HG03196 (cell line): ENCODE results near the gene SHISA7.

Experiments used
- ATAC-seq: cut with Tn5 transposase; IDR thresholded peaks from one replicate; pipeline ENCODE4 v1.9.1; 2021; ENCODE audit not compliant: unreplicated experiment

Gene SHISA7

DNA sequence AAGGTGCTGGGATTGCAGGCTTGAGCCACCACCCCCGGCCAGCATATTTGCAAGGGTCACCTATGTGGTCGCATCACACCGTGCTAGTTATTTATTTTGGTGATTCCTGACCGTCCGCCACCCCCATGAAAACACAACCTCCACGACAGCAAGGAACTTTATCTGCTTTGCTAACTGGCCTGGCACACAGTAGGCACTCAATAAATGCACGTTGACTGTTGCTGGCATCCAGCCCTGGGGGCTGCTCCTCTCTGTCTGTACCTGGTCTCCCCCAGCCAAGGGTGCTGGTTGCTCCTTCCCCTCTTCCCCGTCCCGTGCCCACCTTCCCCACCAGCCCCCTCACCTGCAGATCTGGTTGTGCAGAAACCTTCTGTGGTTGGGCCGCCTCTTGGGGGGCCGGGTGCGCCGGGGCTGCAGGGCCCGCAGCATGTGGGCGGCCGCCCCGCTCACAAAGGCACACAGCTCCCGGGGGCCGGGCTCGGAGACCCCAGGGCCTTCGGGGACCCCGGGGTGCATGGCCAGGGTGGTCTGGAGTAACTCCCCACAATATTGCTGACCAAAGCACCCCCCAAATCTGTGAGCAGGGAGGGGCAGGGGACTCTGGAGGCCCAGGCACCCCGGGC lies 21.1 kb upstream of the SHISA7 start:
- ATAC-seq = no peak

DNA sequence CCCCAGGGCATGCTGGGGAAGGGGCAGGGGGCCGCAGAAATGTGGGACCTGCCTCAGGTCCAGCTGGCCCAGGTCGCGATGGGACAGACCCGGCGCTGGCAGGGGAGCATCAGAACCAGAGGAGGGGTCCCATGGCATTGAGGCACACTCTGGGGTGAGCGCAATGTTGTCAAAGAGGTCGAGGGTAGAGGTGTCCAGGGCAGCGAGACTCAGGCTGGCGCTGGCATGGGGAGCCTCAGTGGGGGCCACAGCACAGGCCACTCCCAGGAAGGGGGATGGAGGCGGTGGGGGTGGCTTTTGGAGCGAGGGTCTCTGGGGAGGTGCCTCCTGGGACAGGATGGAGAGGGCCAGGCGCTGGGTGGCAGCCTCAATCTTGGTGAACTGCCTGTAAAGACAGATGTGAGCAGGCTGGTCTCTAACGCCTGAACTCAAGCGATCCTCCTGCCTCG lies 20.5 kb upstream of the SHISA7 start:
- no peak for ATAC-seq

DNA sequence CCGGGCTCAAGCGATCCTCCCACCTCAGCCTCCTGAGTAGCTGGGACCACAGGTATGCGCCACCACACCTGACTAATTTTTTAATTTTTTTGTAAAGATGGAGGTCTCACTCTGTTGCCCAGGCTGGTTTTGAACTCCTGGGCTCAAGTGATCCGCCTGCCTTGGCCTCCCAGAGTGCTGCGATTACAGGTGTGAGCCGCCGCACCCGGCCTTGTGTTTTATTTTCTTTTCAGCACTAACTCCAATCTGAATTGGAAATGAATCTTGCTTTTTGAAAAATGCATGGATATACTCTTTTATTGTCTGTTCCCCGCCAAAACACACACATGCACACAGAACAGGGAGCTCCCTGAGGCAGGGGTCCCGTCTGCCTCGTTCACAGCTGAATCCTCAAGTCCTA lies 19.6 kb upstream of the SHISA7 start:
- ATAC-seq = no peak

DNA sequence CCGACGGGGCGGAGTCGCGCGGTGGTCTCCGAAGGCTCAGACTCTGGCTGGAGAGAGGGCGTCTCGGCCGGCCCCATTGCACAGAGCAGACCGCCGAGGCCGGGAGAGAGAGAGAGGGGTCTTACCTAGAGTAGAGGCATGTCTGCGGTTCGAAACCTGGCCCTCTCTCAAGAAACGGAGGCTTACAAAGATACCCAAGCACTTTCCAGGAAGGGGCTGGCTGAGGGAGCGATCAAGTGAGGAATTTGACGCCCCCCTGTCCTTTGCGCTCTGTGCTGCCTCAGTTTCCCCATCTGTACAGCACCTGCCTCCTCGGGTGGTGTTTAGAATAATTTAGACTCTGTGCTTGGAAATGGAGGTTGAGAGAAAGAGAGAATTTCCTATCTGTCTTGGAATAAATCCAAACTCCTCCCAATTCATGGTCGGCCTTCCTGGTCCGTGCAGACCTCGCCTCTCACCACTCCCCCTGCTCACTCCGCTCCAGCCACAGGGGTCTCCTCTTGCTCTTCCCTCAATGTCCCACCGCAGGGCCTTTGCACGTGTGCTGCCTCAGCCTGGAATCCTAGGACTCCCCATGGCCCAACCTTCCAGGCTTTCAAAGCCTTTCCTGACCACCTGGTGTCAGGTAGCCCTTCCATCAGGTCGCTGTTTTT lies 19.0 kb upstream of the SHISA7 start:
- no peak for ATAC-seq

DNA sequence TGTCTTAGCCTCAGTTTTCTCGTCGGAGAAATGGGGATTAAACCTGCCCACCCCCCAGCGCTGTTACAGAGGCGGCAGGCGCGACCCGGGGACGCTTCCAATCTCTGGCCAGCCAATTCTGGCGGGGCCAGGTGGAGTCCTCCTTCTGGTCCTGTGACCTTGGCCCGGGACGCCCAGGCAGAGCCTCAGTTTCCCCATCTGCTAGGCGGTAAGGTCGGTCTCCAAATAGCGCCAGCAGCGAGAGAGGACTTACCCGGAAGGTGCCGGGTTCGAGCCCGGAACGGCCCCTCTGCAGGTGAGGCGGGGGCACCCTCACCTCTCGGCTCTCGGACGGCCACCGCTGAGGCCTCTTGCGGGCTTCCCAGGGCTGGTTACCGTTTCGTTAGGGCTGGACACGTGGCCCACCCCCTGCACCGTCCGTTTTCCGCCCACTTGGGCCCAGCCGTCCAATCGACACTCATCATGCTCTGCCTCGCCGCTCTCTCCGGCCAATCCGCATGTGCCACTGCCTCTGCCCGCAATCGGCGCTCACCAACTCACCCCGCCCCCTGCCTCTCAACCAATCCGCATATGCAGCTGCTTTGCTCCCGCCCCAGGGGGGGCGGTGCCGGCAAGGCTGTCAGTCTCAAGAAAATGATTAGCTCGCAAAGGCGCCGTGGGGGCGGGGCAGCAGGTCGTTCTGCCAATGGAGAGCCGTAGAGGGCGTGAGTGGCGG lies 18.3 kb upstream of the SHISA7 start, which contains the start of gene ISOC2:
Gene ISOC2, minus strand, starts transcription at position 384 of the 715 bp plus-strand sequence. CDS start 5,156 bp downstream, outside the sequence.
- ATAC-seq = peak; percentile 91

DNA sequence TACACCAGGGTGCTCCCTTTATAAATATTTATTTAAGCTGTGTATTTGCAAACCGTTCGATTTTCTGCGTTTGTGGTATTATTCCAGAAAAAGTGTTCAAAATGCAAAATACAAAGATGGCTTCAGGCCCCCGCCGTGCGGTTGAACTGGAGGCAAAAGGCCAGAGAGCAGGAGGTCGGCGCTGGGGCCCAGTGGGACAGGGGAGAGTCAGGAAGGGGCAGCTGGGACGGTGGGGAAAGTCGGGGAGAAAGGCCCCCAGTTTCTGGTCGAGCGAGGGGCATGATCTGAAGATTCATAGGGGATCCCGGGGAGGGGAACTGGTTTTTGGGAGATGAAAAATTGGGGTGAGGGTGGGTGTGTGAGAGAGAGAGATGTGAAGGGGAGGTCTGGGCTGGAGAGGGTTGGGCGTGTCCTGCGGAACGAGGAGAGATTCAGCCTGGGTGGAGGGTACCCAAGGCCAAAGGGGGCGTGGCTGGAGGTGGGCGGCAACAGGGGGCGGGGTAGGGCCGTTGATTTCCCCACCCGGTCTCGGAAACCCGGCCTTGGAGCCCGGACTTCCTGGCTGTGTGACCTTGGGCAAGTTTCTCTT lies 17.7 kb upstream of the SHISA7 start:
- no peak for ATAC-seq

DNA sequence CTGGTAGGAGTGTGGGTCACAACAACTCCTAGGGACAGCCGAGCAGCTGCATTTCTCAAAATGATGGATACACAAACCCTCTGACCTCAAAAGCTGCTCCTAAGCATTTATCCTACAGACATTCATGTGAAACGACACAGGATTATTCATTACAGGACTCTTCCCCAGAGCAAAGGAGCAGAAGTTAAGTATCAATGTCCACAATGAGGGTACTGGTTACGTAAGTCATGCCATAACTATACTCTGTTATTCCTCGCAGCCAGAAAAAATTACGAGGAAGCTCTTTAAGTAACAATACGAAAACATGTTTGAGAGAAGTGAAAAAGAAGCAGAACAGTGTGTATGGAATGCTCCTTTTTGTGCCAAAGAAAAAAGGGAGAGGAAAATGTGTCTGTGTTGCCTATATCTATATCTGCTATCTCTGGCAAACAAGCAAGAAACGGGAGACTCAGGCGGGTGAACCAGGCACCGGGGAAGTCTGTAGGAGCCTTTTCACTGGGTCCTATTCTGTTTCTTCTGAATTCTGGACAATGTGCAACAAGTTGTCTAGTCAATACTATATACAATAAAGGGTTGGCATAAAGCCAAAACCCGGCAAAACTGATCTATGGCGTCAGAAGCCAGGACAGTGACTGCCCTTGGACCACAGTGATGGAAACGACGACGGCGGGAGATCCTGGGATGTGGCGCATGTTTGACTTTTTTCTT lies 17.0 kb upstream of the SHISA7 start:
- no peak for ATAC-seq

DNA sequence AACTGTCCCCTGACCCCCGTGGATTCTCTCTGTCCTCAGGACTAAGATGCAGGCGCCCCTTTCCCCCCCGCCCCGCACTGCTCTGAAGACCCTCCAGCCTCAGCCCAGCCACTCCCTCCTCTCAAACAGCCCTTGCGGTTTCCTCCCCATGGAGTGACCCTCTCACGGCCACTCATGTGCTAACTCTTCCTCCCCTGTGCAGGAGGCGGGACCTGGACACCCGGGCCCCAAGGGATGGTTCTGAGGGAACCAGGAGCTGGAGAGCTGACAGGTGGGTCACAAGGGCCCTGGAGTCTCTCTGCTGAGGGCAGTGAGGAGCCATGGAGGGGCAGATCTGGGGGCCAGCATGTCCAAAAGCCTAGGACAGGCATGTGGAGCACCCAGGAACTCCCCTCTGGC lies 16.4 kb upstream of the SHISA7 start:
- ATAC-seq = no peak

DNA sequence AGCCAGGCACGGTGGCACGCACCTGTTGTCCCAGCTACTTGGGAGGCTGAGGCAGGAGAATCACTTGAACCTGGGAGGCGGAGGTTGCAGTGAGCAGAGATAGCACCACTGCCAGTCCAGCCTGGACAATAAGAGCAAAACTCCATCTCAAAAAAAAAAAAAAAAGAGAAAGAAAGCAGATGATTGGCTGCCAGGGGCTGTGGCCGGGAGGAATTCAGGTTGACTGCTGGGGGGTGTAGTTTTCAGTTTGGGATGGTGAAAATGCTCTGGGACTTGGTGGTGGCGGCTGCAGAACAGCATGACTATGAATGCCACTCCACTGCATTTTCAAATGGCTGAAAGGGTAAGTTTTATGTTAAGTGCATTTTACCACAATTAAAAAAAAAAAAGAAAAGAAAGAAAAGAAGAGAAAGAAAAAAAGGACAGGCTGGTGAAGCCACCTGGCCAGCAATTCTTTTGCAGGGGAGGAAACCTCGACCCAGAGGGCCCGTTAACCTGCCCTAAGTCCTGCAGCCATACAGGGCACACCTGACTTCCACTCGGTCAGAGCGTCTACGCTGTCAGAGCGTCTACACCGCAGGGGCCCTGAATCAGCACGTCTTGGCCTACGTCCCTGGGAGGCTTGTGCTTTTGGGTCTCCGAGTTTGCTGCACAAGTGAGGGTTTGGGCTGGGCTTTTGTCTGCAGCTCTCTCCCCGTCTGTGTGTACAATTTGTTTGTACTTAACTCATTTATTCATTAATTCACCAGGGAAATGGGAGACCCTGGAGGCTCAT lies 14.8 kb upstream of the SHISA7 start:
- no peak for ATAC-seq

DNA sequence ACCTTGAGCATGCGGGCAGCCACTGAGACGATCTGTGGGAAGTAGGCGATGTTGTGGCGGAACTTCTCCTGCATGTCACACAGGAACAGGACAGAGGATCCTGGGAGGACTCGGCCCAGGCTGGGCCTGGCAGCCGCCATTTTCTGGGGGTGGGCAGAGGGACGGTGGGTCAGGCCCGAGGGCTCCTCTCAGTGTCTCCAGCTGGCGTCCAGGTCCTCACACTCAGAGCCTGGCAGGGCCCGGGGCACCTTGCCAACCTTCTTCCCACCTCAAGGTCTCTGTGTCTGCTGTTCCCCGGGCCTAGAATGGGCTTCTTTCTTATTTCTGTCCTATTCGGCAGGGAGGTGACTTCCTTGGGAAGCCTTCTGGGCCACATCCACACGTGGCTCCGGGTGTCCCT lies 13.2 kb upstream of the SHISA7 start:
- no peak for ATAC-seq

DNA sequence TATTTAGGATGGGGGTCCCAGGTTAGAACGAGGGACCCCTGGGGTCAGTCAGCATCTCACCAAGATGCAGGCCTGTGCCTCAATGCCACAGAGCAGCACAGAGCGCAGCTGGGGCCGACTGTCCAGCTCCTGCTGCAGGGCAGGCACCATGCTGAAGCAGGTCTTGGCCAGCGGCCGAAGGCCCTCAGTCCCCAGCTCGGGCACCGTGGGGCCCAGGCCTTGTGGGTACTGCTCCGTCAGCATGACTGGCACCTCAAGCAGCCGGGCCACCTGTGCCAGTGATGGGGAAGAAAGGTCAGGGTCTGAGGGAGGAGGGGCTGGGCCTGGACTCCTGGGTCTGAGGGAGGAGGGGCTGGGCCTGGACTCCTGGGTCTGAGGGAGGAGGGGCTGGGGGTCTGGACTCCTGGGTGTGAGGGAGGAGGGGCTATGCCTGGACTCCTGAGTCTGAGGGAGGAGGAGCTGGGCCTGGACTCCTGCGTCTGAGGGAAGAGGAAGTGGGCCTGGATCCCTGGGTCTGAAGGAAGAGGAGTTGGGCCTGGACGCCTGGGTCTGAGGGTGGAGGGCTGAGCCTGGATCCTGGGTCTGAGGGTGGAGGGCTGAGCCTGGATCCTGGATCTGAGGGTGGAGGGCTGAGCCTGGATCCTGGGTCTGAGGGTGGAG lies 12.6 kb upstream of the SHISA7 start:
- ATAC-seq = no peak

DNA sequence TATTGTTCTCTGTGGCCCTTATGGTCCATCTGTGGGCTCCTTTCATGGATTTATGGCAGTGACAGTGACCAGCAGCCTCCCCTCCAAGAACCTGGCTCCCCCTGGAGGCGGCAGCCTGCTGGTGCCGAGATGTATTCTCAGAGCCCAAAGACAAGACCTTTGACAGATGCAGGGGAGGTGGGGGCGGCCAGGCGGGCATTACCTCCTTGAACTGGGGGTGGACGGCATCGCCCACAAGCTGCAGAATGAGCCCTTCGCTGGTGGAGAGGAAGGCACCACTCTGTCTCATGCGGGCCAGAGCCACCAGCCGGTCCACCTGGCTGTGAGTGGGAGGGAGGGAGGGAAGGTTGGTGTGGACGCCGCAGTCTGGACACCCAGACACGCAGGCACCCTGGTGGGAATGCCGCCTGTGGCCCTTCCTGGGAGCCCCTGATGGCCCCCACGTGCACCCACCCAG lies 11.7 kb upstream of the SHISA7 start:
- ATAC-seq = no peak

DNA sequence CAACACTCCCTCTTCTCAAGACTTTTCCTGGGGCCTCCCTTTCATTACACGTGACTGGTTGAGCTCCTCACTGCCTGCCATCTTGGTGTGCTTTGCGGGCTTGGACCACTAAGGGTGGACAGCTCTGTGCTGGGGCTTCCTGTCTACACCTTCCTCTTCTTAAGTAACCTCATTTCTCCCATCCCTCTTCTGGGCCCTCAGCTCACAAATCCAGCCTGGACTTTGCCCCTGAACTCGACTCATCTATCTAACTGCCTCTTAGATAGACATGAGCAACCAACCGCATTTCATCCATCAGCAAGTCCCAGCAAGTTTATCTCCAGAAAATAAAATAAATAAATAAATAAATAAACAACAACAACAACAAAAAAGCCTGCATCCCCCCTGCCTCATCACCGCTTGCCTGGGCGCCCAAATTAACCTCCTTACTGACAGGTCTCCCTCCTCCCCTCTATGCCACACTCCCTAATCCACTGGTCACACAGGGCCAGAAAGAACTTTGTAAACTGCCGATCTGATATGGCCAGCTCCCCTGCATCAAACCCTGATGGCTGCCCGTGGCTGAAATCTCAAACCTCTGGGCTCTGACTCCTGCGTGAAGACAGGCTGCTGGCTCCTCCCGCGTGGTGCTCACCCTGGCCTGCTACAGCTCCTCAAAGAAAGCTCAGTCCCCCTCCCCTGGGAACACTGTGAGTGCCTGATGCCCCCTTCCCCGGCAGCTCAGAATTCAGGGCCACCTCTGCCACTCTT lies 10.6 kb upstream of the SHISA7 start:
- no peak for ATAC-seq

DNA sequence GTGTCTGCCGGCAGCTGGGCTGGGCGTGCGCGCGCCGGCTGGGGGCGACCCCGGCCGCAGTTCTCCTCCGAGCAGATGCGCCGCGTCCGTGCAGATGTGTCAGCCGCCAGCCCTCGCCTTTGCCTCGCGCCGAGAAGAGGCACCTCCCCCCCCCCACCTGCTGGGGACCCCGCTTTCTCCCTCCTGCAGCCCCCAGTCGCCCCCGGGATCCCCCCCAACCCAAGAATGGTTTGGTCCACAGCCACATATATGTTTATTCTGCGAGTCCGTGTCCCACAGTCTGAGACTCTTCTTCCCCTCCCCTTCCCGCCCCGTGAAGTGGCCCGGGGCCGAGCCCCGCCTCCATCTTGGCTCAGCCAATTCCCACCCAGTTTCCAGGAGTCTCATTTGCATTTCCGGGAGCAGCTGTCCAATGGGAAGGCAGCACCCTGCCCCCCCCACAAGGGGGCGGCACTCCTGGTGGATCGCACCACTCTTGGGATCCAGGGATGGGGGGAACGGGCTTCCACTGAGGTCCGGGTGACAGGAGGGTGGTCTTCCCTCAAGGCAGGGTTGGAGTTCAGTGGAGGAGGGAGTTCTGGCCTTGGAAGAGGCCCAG lies 9.7 kb upstream of the SHISA7 start:
- ATAC-seq = no peak

DNA sequence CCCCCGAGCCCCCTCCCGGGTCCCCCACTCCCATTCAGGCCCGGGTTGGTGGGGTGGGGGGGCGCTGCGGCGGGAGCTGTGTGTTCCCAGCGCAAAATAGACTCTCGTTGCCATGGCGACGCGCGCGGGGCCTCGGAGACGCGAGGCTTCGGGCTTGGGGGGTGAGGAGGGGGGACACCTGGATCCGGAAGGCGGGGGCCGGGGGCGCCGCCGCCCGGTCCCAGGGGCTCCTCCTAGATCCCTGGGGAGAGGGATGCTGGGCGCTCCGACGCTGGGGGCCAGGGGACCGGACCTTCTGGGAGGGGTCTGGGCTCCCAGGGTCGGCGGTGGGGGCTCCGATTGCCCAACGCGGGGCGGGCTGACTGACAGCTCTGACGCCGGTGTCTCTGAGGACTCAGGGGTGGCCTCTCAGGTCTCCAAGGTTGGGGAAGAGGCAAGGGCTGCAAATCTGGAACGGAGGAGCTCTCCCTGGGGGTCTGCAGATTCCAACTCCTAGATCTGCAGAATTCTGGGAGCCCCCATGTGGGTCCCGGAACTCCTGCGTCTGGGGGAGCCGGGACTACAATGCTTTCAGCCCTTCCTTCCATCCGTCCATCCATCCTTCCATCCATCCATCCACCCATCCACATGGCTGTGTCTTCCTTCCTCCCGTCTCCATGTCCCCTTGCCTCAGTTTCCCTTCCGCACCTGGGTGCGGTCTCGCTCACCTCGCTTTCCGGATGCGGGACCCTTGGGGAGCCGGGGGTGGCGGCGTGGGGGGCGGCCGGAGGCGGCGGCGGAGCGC lies 9.1 kb upstream of the SHISA7 start:
- no peak for ATAC-seq

DNA sequence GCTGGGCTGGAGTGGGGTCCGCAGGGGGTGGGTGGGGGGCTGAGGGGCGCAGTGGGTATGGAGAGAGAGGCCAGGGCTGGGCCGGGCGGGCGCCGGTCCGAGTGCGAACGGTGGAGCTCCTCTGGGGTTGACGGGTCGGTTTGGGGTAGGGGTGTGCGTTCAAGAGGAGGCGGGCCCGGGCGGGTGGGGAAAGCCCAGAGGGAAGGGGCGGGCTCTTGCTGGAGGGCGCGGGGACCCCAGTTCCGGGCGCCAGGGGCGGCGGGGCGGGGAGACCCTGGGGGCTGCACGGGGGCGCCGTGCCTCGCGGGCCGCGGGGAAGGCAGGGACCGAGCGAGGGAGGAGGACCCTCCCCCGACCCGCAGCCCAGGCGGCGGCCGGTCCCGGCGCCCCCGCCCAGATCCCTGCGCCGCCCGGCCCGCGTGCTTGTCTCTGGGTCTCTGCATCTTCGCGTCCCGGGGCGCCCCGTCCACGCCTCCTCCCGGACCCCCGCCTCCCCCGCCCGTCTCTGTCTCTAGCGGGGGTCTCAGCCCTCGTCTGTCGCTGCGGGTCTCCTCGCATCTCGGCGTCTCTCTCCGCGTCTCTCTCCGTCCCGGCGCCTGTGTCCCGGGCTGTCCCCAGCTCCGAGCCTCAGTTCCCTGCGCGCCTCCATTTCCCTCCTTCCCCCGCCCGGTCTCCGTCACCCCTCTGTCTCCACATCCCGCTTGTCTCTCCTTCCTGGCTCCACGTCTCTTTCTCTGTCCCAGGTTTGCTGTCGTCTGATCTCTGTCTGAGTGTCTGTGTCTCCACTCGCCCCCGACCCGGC lies 8.3 kb upstream of the SHISA7 start:
- ATAC-seq = no peak

DNA sequence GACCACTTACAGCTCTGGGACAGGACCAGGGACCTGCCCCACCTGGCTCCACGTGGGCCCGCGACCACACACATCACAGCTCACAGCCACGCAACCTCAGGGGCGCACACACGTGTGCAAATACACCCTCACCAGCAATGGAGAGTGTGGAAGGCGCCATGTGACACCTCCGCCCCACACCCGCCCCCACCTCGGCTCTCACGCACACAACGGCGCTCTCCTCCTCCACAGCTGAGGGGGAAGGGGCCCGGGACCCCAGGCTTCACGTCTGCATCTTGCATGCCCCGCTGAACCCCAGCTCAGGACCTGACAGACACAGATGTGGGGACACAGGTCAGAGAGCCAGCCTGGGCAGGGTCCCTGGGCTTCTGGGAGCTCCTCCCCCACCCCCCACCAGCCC lies 6.4 kb upstream of the SHISA7 start:
- no peak for ATAC-seq
